ENCODE measurements around the gene LGALS1. TPM values are rescaled to one million over a fixed set of nuclear protein-coding genes. Genes with fewer than 3 reads are reported as not detected.
"Not testable (repeated sequence)": the region's sequence is repeated elsewhere in the genome, so short reads cannot be mapped to it uniquely, and the experiment has no call there.

LGALS1 gene
- total RNA-seq, 1 donor from 2014 or later: 1,199 TPM

DNA sequence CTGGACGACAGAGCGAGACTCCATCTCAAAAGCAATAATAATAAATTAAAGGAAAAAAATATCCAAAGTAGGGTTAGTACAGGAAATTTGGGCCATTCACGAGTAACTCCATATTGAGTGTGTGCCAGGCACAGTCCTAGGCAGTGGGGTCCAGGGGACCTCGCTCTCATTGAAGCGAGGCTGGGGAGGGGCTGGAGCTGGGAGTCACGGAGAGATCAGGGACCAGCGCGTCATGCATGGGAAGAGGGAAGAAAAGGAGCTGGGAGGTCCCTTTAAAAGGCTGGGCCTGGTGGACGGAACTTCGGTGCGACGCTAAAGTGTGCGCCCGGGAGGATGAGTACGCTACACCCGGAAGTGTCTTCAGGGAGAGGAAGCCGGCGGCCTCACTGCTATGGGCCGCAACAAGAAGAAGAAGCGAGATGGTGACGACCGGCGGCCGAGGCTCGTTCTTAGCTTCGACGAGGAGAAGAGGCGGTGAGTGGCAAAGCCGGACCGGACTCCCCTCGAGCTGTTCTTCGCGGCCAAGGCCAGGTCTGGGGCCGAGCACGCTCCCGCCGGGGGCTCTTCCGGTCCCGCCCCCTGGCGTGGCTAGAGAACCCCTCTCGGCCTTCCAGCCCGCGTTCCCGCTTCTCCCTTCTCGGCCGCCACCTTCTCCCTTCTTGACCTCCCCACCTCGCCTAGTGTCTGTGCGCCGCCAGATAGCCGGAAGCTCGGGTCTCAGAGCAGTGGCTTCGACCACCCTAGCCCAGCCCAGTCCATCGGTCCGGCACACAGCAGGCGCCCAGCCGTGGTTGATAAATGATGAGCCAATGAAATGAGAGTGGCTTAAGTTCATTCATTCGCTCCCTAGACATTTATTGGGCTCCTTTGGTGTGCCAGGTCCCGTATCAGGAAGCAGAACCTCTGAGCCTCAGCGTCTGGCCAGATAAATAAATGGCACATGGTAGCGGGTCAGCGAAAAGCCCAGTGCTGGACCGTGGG, 10.9 kb downstream of the LGALS1 start, which contains the start of gene NOL12:
NOL12 (plus strand) TSS at position 342 of the 981 bp plus-strand sequence; CDS start at position 392, 50 bp downstream.
- no peaks in the 10 kb centered on the region for H3K27me3 Mint-ChIP-seq (ENCODE audit: unreplicated experiment)
- peaks cover 16% of the 10 kb centered on the region for H3K4me1 Mint-ChIP-seq (ENCODE audit: unreplicated experiment)
- peak within 1 kb of the TSS; percentile 99 for H3K4me3 Mint-ChIP-seq (ENCODE audit: unreplicated experiment)
- H3K36me3 Mint-ChIP-seq (ENCODE audit: unreplicated experiment): peaks cover 7% of the 10 kb centered on the region
- no peak for TF ChIP-seq CTCF (IDR thresholded peaks at IDR 0.05)
- DNase-seq (ENCODE audit: extremely low spot score, unreplicated experiment): peak; percentile 91
- H3K27ac Mint-ChIP-seq (ENCODE audit: unreplicated experiment): peak within 1 kb of the TSS; percentile 95
- H3K9me3 Mint-ChIP-seq (ENCODE audit: unreplicated experiment): no peaks in the 10 kb centered on the region

DNA sequence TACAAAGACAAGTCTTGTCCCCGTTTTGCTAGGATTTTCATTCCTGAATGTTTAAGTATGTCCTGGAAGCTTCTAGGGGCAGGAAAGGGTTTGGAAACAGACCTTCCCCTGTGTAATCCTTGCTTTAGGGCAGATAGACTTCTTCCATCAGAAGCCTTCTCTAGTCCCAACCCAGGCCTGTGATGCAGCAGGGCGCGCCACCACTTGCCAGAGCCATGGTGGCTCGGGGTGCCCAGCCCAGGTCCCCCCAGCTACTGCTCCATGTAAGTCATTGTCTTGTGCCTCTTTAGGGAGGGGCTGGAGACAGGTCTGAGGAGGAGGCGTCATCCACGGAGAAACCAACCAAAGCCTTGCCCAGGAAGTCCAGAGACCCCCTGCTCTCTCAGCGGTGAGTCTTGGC, 15.0 kb downstream of the LGALS1 start:
- Mint-ChIP-seq H3K4me1 (ENCODE audit: unreplicated experiment) (peaks cover 12% of the 10 kb centered on the region), H3K4me3 (ENCODE audit: unreplicated experiment) (no peak overlapping the region), H3K9me3 (ENCODE audit: unreplicated experiment) (no peaks in the 10 kb centered on the region), H3K27me3 (ENCODE audit: unreplicated experiment) (no peaks in the 10 kb centered on the region), H3K27ac (ENCODE audit: unreplicated experiment) (no peak overlapping the region), H3K36me3 (ENCODE audit: unreplicated experiment) (peaks cover 24% of the 10 kb centered on the region)
- DNase-seq (ENCODE audit: extremely low spot score, unreplicated experiment): no peak
- no peak for TF ChIP-seq CTCF (IDR thresholded peaks at IDR 0.05)

- Mint-ChIP-seq H3K9me3 (ENCODE audit: unreplicated experiment) (no peaks in the 10 kb centered on the region), H3K4me3 (ENCODE audit: unreplicated experiment) (no peak overlapping the region), H3K27me3 (ENCODE audit: unreplicated experiment) (no peaks in the 10 kb centered on the region), H3K36me3 (ENCODE audit: unreplicated experiment) (peaks cover 24% of the 10 kb centered on the region), H3K27ac (ENCODE audit: unreplicated experiment) (no peak overlapping the region), H3K4me1 (ENCODE audit: unreplicated experiment) (peaks cover 15% of the 10 kb centered on the region)
- DNase-seq (ENCODE audit: extremely low spot score, unreplicated experiment): no peak
- TF ChIP-seq CTCF (IDR thresholded peaks at IDR 0.05): no peak
These were observed 15.6 kb downstream of the LGALS1 start for GRCh38 chr22:37690901-37691504.

- Mint-ChIP-seq H3K36me3 (ENCODE audit: unreplicated experiment) (peaks cover 24% of the 10 kb centered on the region), H3K4me3 (ENCODE audit: unreplicated experiment) (no peak overlapping the region), H3K27ac (ENCODE audit: unreplicated experiment) (no peak overlapping the region), H3K27me3 (ENCODE audit: unreplicated experiment) (no peaks in the 10 kb centered on the region), H3K4me1 (ENCODE audit: unreplicated experiment) (peaks cover 18% of the 10 kb centered on the region), H3K9me3 (ENCODE audit: unreplicated experiment) (no peaks in the 10 kb centered on the region)
- TF ChIP-seq CTCF (IDR thresholded peaks at IDR 0.05): no peak
- no peak for DNase-seq (ENCODE audit: extremely low spot score, unreplicated experiment)
These were observed 17.3 kb downstream of the LGALS1 start for GRCh38 chr22:37692627-37693285.

- H3K4me3 Mint-ChIP-seq (ENCODE audit: unreplicated experiment); DNase-seq (ENCODE audit: extremely low spot score, unreplicated experiment); H3K9me3 Mint-ChIP-seq (ENCODE audit: unreplicated experiment); H3K27ac Mint-ChIP-seq (ENCODE audit: unreplicated experiment); H3K27me3 Mint-ChIP-seq (ENCODE audit: unreplicated experiment): not testable (repeated sequence)
- peaks cover 21% of the 10 kb centered on the region for H3K36me3 Mint-ChIP-seq (ENCODE audit: unreplicated experiment)
- H3K4me1 Mint-ChIP-seq (ENCODE audit: unreplicated experiment): peaks cover 18% of the 10 kb centered on the region
These were observed 18.7 kb downstream of the LGALS1 start for GRCh38 chr22:37694131-37694530.

DNA sequence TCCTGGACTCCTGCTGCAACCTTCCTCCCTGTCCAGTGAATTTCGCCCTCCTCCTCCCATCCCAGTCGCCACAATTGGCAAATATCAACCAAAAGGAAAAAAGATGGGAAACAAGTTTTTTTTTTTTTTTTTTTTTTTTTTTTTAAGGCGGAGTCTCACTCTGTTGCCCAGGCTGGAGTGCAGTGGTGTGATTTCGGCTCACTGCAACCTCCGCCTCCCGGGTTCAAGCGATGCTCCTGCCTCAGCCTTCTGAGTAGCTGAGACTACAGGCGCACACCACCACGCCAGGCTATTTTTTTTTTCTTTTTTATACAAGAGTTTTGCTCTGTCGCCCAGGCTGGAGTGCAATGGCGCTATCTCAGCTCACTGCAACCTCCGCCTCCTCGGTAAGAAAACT, 20.8 kb downstream of the LGALS1 start:
- H3K27me3 Mint-ChIP-seq (ENCODE audit: unreplicated experiment); H3K9me3 Mint-ChIP-seq (ENCODE audit: unreplicated experiment); DNase-seq (ENCODE audit: extremely low spot score, unreplicated experiment): not testable (repeated sequence)
- Mint-ChIP-seq H3K36me3 (ENCODE audit: unreplicated experiment) (peaks cover 17% of the 10 kb centered on the region), H3K4me1 (ENCODE audit: unreplicated experiment) (peaks cover 18% of the 10 kb centered on the region), H3K27ac (ENCODE audit: unreplicated experiment) (peak overlapping the region; percentile 76), H3K4me3 (ENCODE audit: unreplicated experiment) (peak overlapping the region; percentile 55)
